Left ventricle myocardium inferior (tissue), 1 donor: ENCODE data around the gene NPIPB8. TPM values are rescaled to one million over a fixed set of nuclear protein-coding genes. Genes with fewer than 3 reads are reported as not detected.
"Not testable (repeated sequence)": the region's sequence is repeated elsewhere in the genome, so short reads cannot be mapped to it uniquely, and the experiment has no call there.

Experiments used
- DNase-seq: peaks from one replicate; pipeline ENCODE4 v3.0.0-alpha.2; 2020
- H3K27ac ChIP-seq: fragments of 200-600 bp; replicated peaks from 2 replicates; pipeline ENCODE4 v1.8.0; 2021
- H3K27me3 ChIP-seq: fragments of 200-600 bp; 2 replicates; pipeline ENCODE4 v1.8.0; 2021; ENCODE audit warnings: low read depth
- H3K36me3 ChIP-seq: fragments of 200-600 bp; 2 replicates; pipeline ENCODE4 v1.8.0; 2021
- H3K4me1 ChIP-seq: fragments of 200-600 bp; 2 replicates; pipeline ENCODE4 v1.8.0; 2021
- H3K4me3 ChIP-seq: fragments of 200-600 bp; 2 replicates; pipeline ENCODE4 v1.8.0; 2021; ENCODE audit warnings: mild to moderate bottlenecking, moderate library complexity
- H3K9me3 ChIP-seq: fragments of 200-600 bp; replicated peaks from 2 replicates; pipeline ENCODE4 v1.8.0; 2021
- intact Hi-C: fragments of 100-400 bp; cut with micrococcal nuclease; formaldehyde crosslinking; loops from one replicate; pipeline ENCODE4 v1.11.0; 2022
- total RNA-seq: library from RNA; stranded (reverse); fragmentation: NEBNext Ultra II Directional; extraction: Animal tissue kit (Norgen Biotek cat#: 25700); gene quantifications from one replicate; pipeline ENCODE4 v1.2.1, GENCODE V29; 2021
- donor health status: DM: no; HTN: yes; CAD: no; lungs with severe emphysema.

Gene NPIPB8
- total RNA-seq, 1 donor from 2014 or later = not detected

- H3K27ac ChIP-seq, DNase-seq, H3K27me3 ChIP-seq, intact Hi-C loops, H3K4me3 ChIP-seq, H3K9me3 ChIP-seq, H3K4me1 ChIP-seq, H3K36me3 ChIP-seq: not testable (repeated sequence)
Measured at GRCh38 chr16:28699792-28700191, 61.9 kb downstream of the NPIPB8 start.

- DNase-seq, H3K27ac ChIP-seq, H3K4me1 ChIP-seq, intact Hi-C loops, H3K4me3 ChIP-seq, H3K36me3 ChIP-seq, H3K9me3 ChIP-seq, H3K27me3 ChIP-seq: not testable (repeated sequence)
Measured at GRCh38 chr16:28700349-28700748, 62.5 kb downstream of the NPIPB8 start.

GRCh38 chr16:28701384-28701783 is 63.5 kb downstream of the NPIPB8 start:
- intact Hi-C loops, H3K9me3 ChIP-seq, H3K36me3 ChIP-seq, H3K4me1 ChIP-seq, DNase-seq, H3K27ac ChIP-seq, H3K27me3 ChIP-seq, H3K4me3 ChIP-seq: not testable (repeated sequence)

GRCh38 chr16:28704246-28704645 is 66.4 kb downstream of the NPIPB8 start:
- DNase-seq, H3K9me3 ChIP-seq, H3K36me3 ChIP-seq, H3K27ac ChIP-seq, H3K4me3 ChIP-seq, H3K4me1 ChIP-seq, intact Hi-C loops, H3K27me3 ChIP-seq: not testable (repeated sequence)

Other genes starting within 250 kb of the NPIPB8 start
- gene EIF3CL, start 234.2 kb upstream of the NPIPB8 start, total RNA-seq = 41.6 TPM
- not detected for gene NPIPB7, start 165.7 kb upstream of the NPIPB8 start, total RNA-seq
- 13.6 TPM for gene CLN3, start 146.0 kb upstream of the NPIPB8 start, total RNA-seq
- 0.38 TPM for gene APOBR, start 143.4 kb upstream of the NPIPB8 start, total RNA-seq
- not detected for gene IL27, start 131.2 kb upstream of the NPIPB8 start, total RNA-seq
- gene NUPR1, start 99.1 kb upstream of the NPIPB8 start, total RNA-seq = 33.1 TPM
- 16.5 TPM for gene SGF29, start 84.1 kb upstream of the NPIPB8 start, total RNA-seq
- 1.1 TPM for gene SULT1A2, start 41.0 kb upstream of the NPIPB8 start, total RNA-seq
- 13.7 TPM for gene SULT1A1, start 28.0 kb upstream of the NPIPB8 start, total RNA-seq
- gene EIF3C, start 73.4 kb downstream of the NPIPB8 start, total RNA-seq = 439 TPM
- gene NPIPB9, start 113.7 kb downstream of the NPIPB8 start, total RNA-seq = not detected
- gene ATXN2L, start 184.9 kb downstream of the NPIPB8 start, total RNA-seq = 51.2 TPM
- 236 TPM for gene TUFM, start 208.3 kb downstream of the NPIPB8 start, total RNA-seq
- gene SH2B1, start 225.8 kb downstream of the NPIPB8 start, total RNA-seq = 48.5 TPM
- gene ATP2A1, start 240.4 kb downstream of the NPIPB8 start, total RNA-seq = 0.38 TPM